ENCODE data around the gene MARVELD2.
"Not testable (repeated sequence)": the region's sequence is repeated elsewhere in the genome, so short reads cannot be mapped to it uniquely, and the experiment has no call there.

Gene MARVELD2

GRCh38 chr5:69416699-69417098 is 1.8 kb downstream of the MARVELD2 start:
- no peaks in the 10 kb centered on the region for H3K9me3 ChIP-seq (ENCODE audit: insufficient read depth, low read length)
- no peaks in the 10 kb centered on the region for H4K20me1 ChIP-seq (ENCODE audit: insufficient read depth, low read length)
- H2AFZ ChIP-seq (ENCODE audit: low read depth, low read length), result no peak overlapping the region
- H3K9ac ChIP-seq (ENCODE audit: low read length), result no peak overlapping the region
- no peaks in the 10 kb centered on the region for H3K36me3 ChIP-seq (replicated peaks; ENCODE audit: low read depth, low read length)
- no peak overlapping the region for H3K4me3 ChIP-seq (ENCODE audit: low read length)
- no peaks in the 10 kb centered on the region for H3K79me2 ChIP-seq (ENCODE audit: low read length)
- TF ChIP-seq CTCF (IDR thresholded peaks at IDR 0.05; ENCODE audit: low read depth, low read length) (no peak), EZH2phosphoT487 (IDR thresholded peaks at IDR 0.05; ENCODE audit: low read depth) (no peak)
- H3K27ac ChIP-seq (ENCODE audit: low read length), result no peak overlapping the region
- no peak overlapping the region for H3K4me2 ChIP-seq (ENCODE audit: low read length)
- H3K4me1 ChIP-seq (ENCODE audit: low read length), result no peaks in the 10 kb centered on the region
- H3K27me3 ChIP-seq (ENCODE audit: low read depth, low read length), result no peaks in the 10 kb centered on the region

GRCh38 chr5:69418554-69418953 is 3.6 kb downstream of the MARVELD2 start:
- no peak overlapping the region for H3K4me3 ChIP-seq (ENCODE audit: low read length)
- no peaks in the 10 kb centered on the region for H4K20me1 ChIP-seq (ENCODE audit: insufficient read depth, low read length)
- H3K9ac ChIP-seq (ENCODE audit: low read length), result no peak overlapping the region
- no peak overlapping the region for H3K27ac ChIP-seq (ENCODE audit: low read length)
- no peaks in the 10 kb centered on the region for H3K4me1 ChIP-seq (ENCODE audit: low read length)
- no peak for TF ChIP-seq CTCF (IDR thresholded peaks at IDR 0.05; ENCODE audit: low read depth, low read length)
- no peaks in the 10 kb centered on the region for H3K36me3 ChIP-seq (replicated peaks; ENCODE audit: low read depth, low read length)
- H3K79me2 ChIP-seq (ENCODE audit: low read length), result no peaks in the 10 kb centered on the region
- no peaks in the 10 kb centered on the region for H3K9me3 ChIP-seq (ENCODE audit: insufficient read depth, low read length)
- H3K27me3 ChIP-seq (ENCODE audit: low read depth, low read length), result no peaks in the 10 kb centered on the region
- H2AFZ ChIP-seq (ENCODE audit: low read depth, low read length), result no peak overlapping the region
- H3K4me2 ChIP-seq (ENCODE audit: low read length), result no peak overlapping the region

GRCh38 chr5:69431424-69432303 is 16.7 kb downstream of the MARVELD2 start:
- Histone ChIP-seq H4K20me1 (ENCODE audit: insufficient read depth, low read length) (no peaks in the 10 kb centered on the region), H3K4me1 (ENCODE audit: low read length) (peaks cover 38% of the 10 kb centered on the region), H3K27ac (ENCODE audit: low read length) (peak overlapping the region; percentile 95), H2AFZ (ENCODE audit: low read depth, low read length) (no peak overlapping the region), H3K9ac (ENCODE audit: low read length) (peak overlapping the region; percentile 50; the same call in 1 of the 2 replicates), H3K9me3 (ENCODE audit: insufficient read depth, low read length) (no peaks in the 10 kb centered on the region), H3K27me3 (ENCODE audit: low read depth, low read length) (no peaks in the 10 kb centered on the region), H3K79me2 (ENCODE audit: low read length) (no peaks in the 10 kb centered on the region), H3K36me3 (replicated peaks; ENCODE audit: low read depth, low read length) (no peaks in the 10 kb centered on the region), H3K4me3 (ENCODE audit: low read length) (peak overlapping the region; percentile 64), H3K4me2 (ENCODE audit: low read length) (peak overlapping the region; percentile 69)
- TF ChIP-seq EZH2phosphoT487 (IDR thresholded peaks at IDR 0.05; ENCODE audit: low read depth) (no peak), CTCF (IDR thresholded peaks at IDR 0.05; ENCODE audit: low read depth, low read length) (no peak)

- TF ChIP-seq EZH2phosphoT487 (IDR thresholded peaks at IDR 0.05; ENCODE audit: low read depth), result no peak
- TF ChIP-seq CTCF (IDR thresholded peaks at IDR 0.05; ENCODE audit: low read depth, low read length), result no peak
- Histone ChIP-seq H3K9ac (ENCODE audit: low read length) (peak overlapping the region; percentile 50), H3K27ac (ENCODE audit: low read length) (peak overlapping the region; percentile 95), H3K36me3 (replicated peaks; ENCODE audit: low read depth, low read length) (no peaks in the 10 kb centered on the region), H3K4me1 (ENCODE audit: low read length) (peaks cover 38% of the 10 kb centered on the region), H3K4me3 (ENCODE audit: low read length) (peak overlapping the region; percentile 64), H3K79me2 (ENCODE audit: low read length) (no peaks in the 10 kb centered on the region), H2AFZ (ENCODE audit: low read depth, low read length) (peak overlapping the region; percentile 13; the same call in 1 of the 2 replicates), H3K27me3 (ENCODE audit: low read depth, low read length) (no peaks in the 10 kb centered on the region), H3K4me2 (ENCODE audit: low read length) (peak overlapping the region; percentile 69), H4K20me1 (ENCODE audit: insufficient read depth, low read length) (no peaks in the 10 kb centered on the region), H3K9me3 (ENCODE audit: insufficient read depth, low read length) (no peaks in the 10 kb centered on the region)
These were observed 17.7 kb downstream of the MARVELD2 start for GRCh38 chr5:69432412-69433206.

GRCh38 chr5:69435276-69435884 is 20.5 kb downstream of the MARVELD2 start:
- H3K79me2 ChIP-seq (ENCODE audit: low read length); H3K27me3 ChIP-seq (ENCODE audit: low read depth, low read length); H2AFZ ChIP-seq (ENCODE audit: low read depth, low read length); H3K4me3 ChIP-seq (ENCODE audit: low read length); H3K4me2 ChIP-seq (ENCODE audit: low read length); H3K9me3 ChIP-seq (ENCODE audit: insufficient read depth, low read length); H3K36me3 ChIP-seq (replicated peaks; ENCODE audit: low read depth, low read length); H3K9ac ChIP-seq (ENCODE audit: low read length); H4K20me1 ChIP-seq (ENCODE audit: insufficient read depth, low read length); H3K27ac ChIP-seq (ENCODE audit: low read length): not testable (repeated sequence)
- H3K4me1 ChIP-seq (ENCODE audit: low read length), result peaks cover 32% of the 10 kb centered on the region
